GM19025 (cell line): ENCODE results near the gene POLD1.
A peak's percentile ranks its signal among the peaks of the same experiment; 100 is the strongest.

Experiments
- ATAC-seq: cut with Tn5 transposase; IDR thresholded peaks from one replicate; pipeline ENCODE4 v1.9.1; 2021; ENCODE audit warnings: mild to moderate bottlenecking, low read depth, moderate library complexity; ENCODE audit not compliant: unreplicated experiment

POLD1 gene

DNA sequence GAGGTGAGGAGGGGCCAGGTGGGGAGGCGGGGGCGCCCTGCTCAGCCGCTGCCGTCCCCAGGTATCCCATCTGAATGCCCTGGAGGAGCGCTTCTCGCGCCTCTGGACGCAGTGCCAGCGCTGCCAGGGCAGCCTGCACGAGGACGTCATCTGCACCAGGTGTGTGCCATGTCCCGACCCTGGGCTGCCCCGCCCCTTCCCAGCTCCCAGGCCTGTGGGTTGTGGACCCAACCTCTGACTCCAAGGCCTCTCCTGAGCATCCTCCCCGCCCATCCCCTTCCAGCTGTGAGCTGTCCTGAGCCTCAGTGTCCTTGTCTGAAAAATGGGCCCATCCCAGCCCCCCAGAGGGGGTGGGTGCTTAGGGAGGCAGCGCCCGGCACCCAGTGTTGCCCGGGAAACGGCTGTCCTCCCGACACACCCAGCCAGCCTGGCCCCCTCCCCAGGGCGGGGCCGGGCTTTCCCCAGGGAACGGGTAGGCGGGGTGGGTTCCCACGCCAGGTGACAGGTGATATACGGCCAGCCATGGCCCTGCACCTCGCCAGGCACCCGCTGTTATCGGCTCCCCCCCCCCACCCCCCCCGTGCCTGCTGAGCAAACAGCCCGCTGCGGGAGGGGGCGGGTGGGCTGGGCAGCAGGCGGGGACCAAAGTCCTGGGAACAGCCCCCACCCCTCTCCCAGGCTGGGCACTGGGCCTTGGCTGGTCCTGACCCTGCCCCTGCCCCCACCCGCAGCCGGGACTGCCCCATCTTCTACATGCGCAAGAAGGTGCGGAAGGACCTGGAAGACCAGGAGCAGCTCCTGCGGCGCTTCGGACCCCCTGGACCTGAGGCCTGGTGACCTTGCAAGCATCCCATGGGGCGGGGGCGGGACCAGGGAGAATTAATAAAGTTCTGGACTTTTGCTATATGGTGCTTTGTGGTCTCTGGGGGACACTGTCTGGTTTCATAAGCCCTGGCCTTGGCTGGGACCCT is 33.2 kb downstream of the POLD1 start:
- no peak for ATAC-seq

DNA sequence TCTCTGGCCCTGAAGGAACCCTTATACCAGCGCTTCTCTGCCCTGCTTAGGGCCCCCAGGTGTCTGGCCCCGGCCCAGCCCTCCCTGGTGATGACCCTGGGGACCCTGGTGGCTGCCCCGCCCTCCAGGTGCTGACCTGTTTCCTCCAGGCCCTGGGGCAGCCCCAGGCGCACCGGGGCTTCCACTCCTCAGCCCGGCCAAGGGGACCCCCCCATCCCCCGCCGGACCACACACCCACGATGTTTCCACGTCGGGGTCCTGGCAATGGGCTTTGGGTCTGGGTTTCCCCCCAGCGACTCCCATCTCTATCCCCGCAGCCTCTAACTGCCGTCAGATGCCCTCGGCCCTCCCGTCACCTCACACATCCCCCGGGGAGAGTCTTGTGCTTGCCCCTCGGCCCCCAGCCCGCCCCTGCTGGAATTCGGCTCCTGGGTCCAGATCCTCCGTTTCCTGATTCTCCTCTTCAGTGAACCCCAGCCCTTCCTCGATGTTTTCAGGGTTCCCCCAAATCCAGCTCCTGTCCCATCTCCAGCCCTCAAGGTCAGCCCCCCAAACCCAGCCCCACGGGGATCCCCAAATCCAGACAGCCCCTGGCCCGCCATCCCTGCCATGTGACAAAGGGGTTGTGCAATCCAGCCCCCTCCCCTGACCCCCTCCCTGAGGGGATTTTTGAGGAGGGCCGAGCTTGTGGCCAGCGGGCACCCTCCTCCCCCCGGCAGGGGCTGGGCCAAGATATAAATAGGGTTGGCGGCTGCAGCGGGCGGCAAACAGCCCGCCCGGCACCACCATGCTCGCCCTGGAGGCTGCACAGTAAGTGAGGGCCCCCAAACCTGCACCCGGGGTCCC is 34.3 kb downstream of the POLD1 start, which contains the start of gene SPIB:
Gene SPIB, plus strand, starts transcription at position 763 of the 846 bp plus-strand sequence. Its CDS starts 25 bp downstream, at position 788.
- no peak for ATAC-seq

DNA sequence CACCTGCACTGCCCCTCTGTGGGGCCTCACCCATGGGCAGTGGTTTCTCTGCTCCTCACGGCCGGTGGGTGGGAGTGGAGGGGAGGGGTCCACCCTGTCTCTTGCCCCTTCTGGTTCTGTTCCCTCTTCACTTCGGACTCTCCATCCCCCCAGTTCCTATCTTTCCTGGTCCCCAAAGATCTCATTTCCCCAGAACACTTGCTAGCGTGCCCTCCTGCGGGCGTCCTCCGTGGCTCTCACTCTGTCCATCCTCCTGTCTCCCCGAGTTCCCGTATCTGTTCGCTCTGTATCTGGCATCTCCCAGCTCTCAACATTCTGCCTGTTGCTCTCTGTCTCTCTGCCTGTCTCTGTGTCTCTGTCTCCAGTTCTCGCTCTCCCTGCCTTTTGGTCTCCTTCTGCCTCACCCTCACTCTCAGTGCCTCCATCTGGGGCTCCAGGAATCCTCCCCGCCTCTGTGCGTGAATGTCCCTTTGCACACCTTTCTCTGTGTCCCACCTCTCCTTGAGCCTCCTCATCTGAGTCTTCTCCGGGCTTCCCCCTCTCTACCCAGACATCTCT is 35.0 kb downstream of the POLD1 start:
- ATAC-seq: no peak

DNA sequence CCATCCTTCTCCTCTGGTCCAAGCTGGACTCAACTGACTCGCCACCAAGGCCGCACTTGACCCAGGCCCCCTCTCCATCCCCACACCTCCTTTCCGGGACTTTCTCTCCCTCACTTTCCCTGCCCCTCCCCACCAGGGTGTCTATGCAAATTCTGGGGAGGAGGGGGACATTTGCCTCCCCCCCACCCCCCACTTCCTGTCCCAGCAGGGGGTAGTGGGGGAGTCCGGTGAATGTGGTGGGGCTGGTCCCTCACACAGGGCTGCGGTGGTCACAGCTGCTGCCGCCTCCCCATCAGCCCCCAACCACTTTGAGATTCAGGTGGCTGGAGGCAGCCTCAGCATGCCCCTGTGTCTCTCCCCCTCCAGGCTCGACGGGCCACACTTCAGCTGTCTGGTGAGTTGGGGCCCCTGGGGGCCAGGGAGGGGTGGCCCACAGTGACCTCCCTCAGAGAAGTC is 35.5 kb downstream of the POLD1 start:
- ATAC-seq: no peak

DNA sequence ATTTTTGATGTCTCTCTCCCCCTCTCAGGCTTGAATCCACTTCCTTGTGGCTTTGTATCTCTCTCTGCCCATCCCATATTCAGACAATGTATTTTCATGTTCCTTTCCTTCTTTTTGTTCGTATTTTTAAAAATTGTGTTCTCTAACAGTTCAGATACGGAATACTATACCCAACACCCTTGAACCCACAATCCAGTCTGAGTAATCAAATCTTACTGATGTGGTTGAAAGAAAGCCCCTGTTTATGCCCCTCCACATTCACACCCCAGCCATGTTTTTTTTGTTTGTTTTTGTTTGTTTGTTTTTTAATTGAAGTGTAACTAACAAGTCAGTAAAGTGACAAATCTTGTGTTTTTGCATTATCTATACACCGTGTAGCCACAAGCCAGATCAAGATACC is 36.0 kb downstream of the POLD1 start:
- ATAC-seq: no peak

DNA sequence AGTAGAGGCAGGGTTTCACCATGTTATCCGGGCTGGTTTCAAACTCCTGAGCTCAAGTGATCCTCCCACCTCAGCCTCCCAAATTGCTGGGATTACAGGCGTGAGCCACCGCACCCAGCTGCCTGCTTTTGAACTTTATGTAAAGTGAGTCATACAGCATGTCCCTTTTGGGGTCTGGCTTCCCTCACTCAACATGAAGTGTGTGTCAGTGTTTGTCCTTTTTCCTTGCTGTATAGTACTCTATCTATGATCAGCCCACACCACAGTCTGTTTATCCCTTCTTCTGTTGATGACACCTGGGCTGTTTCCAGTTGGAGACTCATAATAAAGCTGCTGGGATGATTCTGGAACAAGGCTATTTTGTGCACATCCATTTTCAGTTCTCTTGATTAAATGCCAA is 36.7 kb downstream of the POLD1 start:
- no peak for ATAC-seq

DNA sequence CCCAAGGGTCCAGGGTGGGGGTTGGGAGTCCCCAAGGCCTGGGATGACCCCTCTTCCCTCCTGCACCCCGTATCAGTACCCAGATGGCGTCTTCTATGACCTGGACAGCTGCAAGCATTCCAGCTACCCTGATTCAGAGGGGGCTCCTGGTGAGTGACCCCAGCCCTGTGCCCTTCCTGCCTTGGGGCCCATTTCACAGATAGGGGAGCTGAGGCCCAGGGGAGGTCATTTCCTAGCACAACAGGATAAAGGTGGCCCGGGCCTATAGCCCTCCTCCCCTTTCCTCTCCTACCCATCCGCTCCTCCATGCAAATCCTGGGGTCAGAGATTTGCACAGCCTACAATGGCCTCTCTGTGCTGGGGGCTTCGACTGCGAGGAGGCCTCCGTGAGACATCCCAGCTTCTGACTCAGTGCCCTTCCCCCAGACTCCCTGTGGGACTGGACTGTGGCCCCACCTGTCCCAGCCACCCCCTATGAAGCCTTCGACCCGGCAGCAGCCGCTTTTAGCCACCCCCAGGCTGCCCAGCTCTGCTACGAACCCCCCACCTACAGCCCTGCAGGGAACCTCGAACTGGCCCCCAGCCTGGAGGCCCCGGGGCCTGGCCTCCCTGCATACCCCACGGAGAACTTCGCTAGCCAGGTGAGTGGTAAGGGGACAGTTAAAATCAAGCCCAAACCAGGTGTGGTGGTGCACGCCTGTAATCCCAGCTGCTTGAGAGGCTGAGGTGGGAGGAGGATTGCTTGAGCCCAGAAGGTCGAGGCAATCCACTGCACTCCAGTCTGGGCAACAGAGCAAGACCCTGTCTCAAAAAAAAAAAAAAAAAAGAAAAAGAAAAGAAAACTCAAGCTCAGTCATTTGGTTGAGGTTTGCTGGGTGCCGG is 38.5 kb downstream of the POLD1 start:
- no peak for ATAC-seq

DNA sequence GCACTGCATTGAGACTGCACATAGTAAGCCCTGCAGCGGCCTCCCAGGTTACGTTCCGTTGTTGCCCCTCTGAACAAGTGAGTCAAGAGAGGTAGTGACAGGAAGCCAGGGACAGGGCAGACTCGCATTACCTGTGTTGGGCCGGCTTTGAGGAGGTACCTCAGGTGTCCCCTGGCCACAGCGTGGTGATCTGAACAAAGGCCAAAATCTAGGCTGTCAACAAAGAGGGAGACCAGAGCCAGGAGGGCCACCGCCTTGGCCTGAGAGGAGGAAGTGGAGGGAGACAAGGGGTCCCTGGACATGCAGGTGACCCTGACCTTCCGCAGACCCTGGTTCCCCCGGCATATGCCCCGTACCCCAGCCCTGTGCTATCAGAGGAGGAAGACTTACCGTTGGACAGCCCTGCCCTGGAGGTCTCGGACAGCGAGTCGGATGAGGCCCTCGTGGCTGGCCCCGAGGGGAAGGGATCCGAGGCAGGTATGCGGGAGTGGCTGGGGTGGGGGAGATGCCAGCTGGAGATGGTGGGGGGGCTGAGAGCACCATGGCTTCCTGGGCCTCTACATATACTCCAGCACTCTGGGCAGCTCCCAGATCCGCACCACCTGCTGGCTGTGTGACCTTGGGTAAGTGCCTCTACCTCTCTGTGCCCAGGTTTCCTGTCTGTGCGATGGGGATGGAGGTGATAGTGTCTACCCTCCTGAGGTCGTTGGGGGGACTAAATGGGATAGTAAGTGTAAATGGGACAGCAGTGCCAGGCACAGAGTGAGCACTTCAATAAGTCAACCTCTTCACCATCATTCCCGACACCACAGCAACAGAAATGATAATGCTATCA is 39.3 kb downstream of the POLD1 start:
- ATAC-seq: no peak

DNA sequence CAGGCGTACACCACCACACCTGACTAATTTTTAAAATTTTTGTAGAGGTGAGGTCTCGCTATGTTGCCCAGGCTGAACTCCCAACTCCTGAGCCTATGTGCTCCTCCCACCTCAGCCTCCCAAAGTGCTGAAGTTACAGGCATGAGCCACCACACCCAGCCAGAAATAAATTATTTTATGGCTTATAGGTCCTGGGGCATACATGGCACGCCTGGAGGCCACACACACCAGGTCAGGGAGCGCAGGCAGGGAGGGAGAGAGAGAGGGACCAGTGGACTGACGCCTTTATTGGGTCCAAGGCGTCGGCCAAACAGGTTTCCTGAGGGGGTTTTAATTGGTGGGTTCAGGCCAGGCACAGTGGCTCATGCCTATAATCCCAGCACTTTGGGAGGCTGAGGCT is 41.4 kb downstream of the POLD1 start:
- ATAC-seq: no peak

DNA sequence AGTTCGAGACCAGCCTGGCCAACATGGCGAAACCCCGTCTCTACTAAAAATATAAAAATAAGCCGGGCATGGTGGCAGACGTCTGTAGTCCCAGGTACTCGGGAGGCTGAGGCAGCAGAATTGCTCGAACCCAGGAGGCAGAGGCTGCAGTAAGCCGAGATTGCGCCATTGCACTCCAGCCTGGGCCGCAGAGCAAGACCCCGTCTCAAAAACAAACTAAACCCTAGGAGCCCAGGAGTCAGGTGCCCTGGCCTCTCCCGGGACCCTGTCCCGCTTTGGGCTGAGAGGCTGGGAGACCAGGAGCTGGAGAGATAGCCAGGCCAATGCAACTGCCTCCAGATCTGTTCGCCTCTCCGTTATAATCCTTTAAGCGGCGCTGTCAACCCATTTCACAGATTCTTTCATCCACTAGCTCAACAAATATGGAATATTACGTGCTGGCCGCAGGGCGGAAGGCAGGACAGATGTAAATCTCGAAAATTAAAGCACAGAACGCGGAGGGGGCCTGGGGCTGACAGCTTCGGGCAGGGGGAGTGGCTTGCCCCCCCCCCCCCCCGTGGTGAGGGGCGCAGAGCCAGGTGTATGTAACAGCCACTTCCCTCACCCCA is 43.3 kb downstream of the POLD1 start:
- no peak for ATAC-seq

DNA sequence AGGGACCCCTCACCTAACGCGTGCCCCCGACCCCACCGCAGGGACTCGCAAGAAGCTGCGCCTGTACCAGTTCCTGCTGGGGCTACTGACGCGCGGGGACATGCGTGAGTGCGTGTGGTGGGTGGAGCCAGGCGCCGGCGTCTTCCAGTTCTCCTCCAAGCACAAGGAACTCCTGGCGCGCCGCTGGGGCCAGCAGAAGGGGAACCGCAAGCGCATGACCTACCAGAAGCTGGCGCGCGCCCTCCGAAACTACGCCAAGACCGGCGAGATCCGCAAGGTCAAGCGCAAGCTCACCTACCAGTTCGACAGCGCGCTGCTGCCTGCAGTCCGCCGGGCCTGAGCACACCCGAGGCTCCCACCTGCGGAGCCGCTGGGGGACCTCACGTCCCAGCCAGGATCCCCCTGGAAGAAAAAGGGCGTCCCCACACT is 43.9 kb downstream of the POLD1 start:
- no peak for ATAC-seq

DNA sequence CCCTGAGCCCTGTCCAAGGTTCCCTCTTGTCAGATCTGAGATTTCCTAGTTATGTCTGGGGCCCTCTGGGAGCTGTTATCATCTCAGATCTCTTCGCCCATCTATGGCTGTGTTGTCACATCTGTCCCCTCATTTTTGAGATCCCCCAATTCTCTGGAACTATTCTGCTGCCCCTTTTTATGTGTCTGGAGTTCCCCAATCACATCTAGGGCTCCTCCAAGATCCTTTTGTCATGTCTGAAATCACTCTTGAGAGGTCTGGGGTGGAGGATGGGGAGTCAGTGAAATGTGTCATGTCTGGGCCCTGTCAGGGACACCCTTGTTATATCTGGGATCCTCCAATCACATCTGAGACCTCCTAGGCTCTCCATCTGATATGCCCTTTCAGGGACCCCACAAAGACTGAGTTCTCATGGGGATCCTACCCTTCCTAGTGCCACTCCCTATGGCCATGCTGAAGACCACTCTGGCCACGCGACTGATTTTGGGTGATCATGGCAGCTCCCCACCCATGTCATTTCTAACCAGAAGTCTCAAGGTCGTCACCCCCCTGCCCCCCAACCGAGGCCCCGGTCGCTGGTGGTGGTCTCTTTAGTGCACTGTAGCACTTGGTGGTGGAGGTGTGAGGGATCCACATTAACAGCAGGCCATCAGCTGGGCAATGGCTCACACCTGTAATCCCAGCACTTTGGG is 44.8 kb downstream of the POLD1 start:
- ATAC-seq: no peak

DNA sequence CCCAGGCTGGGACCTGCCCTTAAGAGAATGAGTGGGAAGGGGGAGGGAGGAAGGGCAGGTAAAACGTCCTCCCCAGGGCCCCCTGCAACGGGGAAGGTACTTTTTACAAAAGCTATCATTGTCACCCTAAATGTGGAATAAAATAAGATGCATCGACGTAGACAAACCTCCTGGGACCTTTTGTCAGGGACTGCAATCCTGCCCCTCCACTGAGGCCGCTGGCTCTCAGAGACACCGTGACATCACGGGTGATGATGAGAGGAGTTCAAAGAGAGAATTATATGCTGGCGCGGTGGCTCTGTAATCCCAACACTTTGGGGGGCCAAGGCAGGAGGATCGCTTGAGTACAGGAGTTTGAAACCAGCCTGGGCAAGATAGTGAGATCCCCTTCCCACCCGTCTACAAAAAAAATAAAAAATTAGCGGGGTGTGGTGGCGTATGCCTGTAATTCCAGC is 46.8 kb downstream of the POLD1 start:
- ATAC-seq: no peak

DNA sequence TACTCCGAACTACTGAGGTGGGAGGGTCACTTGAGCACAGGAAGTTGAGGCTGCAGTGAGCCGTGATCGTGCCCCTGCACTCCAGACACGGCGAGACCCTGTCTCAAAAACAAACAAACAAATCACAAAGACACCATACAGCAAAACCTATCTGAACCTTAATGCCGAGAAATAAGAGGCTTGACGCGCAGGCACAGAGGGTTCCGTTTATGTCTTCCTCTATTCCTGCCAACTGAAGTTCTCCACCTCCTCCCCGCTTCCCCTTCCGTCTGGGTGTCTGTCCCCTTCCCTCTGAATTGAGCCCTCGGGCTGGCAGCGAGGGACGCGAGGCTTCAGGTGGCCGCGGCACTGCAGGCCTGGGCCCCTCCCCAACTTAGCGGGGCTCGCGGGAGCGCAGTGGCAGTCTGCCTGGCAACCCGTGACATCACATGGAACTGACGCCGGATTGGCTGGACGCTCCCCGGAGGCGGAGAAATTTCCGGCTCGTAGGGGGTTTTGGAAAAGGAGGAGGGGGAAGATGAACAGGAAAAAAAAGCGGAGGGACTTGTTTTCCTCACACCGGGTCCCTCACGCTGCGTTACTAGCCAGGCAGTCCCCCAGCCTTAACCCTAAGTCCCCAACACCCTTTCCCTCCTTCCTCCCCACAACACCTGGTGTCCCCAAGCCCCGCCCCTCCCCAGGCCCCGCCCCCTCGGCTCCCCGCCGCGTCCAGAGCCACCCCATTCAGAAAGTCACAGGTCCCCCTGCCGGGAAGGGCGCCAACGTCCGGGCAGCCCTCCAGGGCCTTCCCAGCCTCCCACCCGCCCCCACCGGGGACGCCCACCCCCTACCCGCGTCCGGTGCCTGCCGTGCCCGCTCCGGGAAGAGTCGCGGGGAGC is 47.4 kb downstream of the POLD1 start:
- ATAC-seq: peak; percentile 74

DNA sequence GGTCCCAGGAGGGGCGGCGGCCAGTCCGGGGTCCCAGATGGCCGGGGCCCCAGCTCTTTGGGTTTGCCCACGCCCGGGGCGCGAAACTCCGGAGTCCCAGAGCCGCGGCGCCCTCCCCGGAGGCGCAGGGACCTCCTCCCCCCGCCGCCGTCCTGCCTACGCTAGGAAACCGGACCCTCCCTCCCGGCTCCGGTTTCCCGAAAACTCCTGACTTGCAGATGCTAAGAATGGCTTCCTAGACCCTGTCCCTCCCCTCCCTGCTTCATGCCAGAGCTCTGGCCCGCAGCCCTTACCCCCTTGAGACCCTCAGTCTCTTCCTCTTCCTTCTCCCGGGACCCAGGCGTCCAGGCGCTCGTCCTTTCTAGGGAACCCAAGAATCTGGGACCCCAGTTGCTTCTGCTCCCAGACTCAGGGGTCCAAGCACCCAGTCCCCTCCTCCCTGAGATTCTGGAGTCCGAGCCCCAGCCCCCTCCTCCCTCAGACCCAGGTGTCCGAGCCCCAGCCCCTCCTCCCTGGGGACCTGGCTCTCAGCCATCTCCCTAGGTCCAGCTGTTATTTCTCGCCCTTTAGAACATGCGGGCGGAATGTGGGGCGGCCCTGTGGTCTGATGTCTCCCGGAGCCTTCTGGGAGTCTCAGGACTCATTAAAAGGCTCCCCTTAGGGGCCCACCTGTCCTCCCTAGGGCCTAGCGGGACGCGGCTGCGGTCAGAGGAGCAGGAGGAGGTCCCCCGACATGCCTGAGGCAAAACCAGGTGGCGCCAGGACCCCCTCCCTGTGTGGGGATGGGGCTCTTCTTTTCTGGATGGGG is 48.3 kb downstream of the POLD1 start, which contains the start of gene MYBPC2:
Gene MYBPC2, plus strand, starts transcription at position 672 of the 808 bp plus-strand sequence. Its CDS starts 62 bp downstream, at position 734.
- no peak for ATAC-seq
